WTC11 (cell line): ENCODE measurements around the gene JOSD2. TPM values are rescaled to one million over a fixed set of nuclear protein-coding genes. Genes with fewer than 3 reads are reported as not detected.
A peak's percentile ranks its signal among the peaks of the same experiment; 100 is the strongest.
"Not testable (repeated sequence)": the region's sequence is repeated elsewhere in the genome, so short reads cannot be mapped to it uniquely, and the experiment has no call there.

Experiments
- ATAC-seq: fragments of 200-7000 bp; cut with Tn5 transposase; 2 replicates; pipeline ENCODE4 v1.10.0; 2021; ENCODE audit warnings: mild to moderate bottlenecking, moderate library complexity
- CTCF ChIA-PET: fragments of 300-600 bp; sonication (Branson Sonifier 250); formaldehyde crosslinking; loops from one replicate; lab custom pipeline; 2021; ENCODE audit warnings: antibody characterized with exemption; lab: Charles Lee
- POLR2A ChIA-PET: fragments of 350-600 bp; sonication (Branson Sonifier 250); formaldehyde crosslinking; loops from one replicate; lab custom pipeline; 2021; ENCODE audit warnings: antibody characterized with exemption; lab: Charles Lee
- DNase-seq: peaks from one replicate; pipeline ENCODE4 v3.0.0; 2021; ENCODE audit warnings: low spot score
- H3K27ac Mint-ChIP-seq: 2 replicates; pipeline ENCODE4 v1.8.0; 2021; ENCODE audit warnings: mixed read lengths
- H3K27me3 Mint-ChIP-seq: 2 replicates; pipeline ENCODE4 v1.8.0; 2021; ENCODE audit warnings: low read depth, mild to moderate bottlenecking, moderate library complexity, mixed read lengths
- H3K36me3 Mint-ChIP-seq: 2 replicates; pipeline ENCODE4 v1.8.0; 2021; ENCODE audit warnings: mixed read lengths
- H3K4me1 Mint-ChIP-seq: 2 replicates; pipeline ENCODE4 v1.8.0; 2022; ENCODE audit warnings: mixed read lengths
- H3K4me3 Mint-ChIP-seq: 2 replicates; pipeline ENCODE4 v1.8.0; 2021; ENCODE audit warnings: mild to moderate bottlenecking, moderate library complexity, mixed read lengths
- H3K9me3 Mint-ChIP-seq: 2 replicates; pipeline ENCODE4 v1.8.0; 2021; ENCODE audit warnings: mixed read lengths
- ATF1 ChIP-seq: sonication (generic); formaldehyde crosslinking; IDR thresholded peaks from 2 replicates; pipeline ENCODE4 v1.8.1; 2023; ENCODE audit warnings: mild to moderate bottlenecking, moderate library complexity, missing genetic modification reagents
- CREM ChIP-seq: sonication (generic); formaldehyde crosslinking; IDR thresholded peaks from 2 replicates; pipeline ENCODE4 v1.8.1; 2022; ENCODE audit warnings: mild to moderate bottlenecking, missing genetic modification reagents, moderate library complexity
- ELF4 ChIP-seq: sonication (generic); formaldehyde crosslinking; IDR thresholded peaks from 2 replicates; pipeline ENCODE4 v1.8.1; 2022; ENCODE audit warnings: low read depth, mild to moderate bottlenecking, moderate library complexity, missing genetic modification reagents
- ETV6 ChIP-seq: sonication (generic); formaldehyde crosslinking; IDR thresholded peaks from 2 replicates; pipeline ENCODE4 v1.8.1; 2022; ENCODE audit warnings: mild to moderate bottlenecking, missing genetic modification reagents
- FOXK1 ChIP-seq: sonication (generic); formaldehyde crosslinking; IDR thresholded peaks from 2 replicates; pipeline ENCODE4 v1.8.0; 2022; ENCODE audit warnings: mild to moderate bottlenecking, moderate library complexity, missing genetic modification reagents
- GTF2I ChIP-seq: fragments of 250-450 bp; sonication (Bioruptor Pico); conservative IDR thresholded peaks from 2 replicates; pipeline ENCODE4 v1.4.0; 2021; ENCODE audit warnings: mild to moderate bottlenecking
- HMGA2 ChIP-seq: fragments of 250-450 bp; sonication (Bioruptor Pico); IDR thresholded peaks from 2 replicates; pipeline ENCODE4 v1.4.0; 2021; ENCODE audit warnings: mild to moderate bottlenecking, moderate library complexity
- KAT7 ChIP-seq: sonication (generic); formaldehyde crosslinking; IDR thresholded peaks from 2 replicates; pipeline ENCODE4 v1.8.1; 2023; ENCODE audit warnings: missing genetic modification reagents, mild to moderate bottlenecking, borderline replicate concordance
- MYBL2 ChIP-seq: sonication (generic); formaldehyde crosslinking; IDR thresholded peaks from 2 replicates; pipeline ENCODE4 v1.8.1; 2023; ENCODE audit warnings: mild to moderate bottlenecking, moderate library complexity, missing genetic modification reagents
- NFE2L1 ChIP-seq: sonication (generic); formaldehyde crosslinking; IDR thresholded peaks from 2 replicates; pipeline ENCODE4 v1.8.1; 2023; ENCODE audit warnings: missing genetic modification reagents
- PRRX2 ChIP-seq: fragments of 250-450 bp; sonication (Bioruptor Pico); IDR thresholded peaks from 2 replicates; pipeline ENCODE4 v1.8.0; 2021; ENCODE audit warnings: mild to moderate bottlenecking
- TEAD4 ChIP-seq: sonication (generic); formaldehyde crosslinking; IDR thresholded peaks from 2 replicates; pipeline ENCODE4 v1.8.0; 2022; ENCODE audit warnings: mild to moderate bottlenecking, missing genetic modification reagents
- total RNA-seq: library from RNA; stranded (reverse); gene quantifications from 3 replicates; pipeline ENCODE4 v1.2.3, GENCODE V29; 2021
- TF ChIP-seq, protein P1 (sequence below): sonication (generic); formaldehyde crosslinking; IDR thresholded peaks from 2 replicates; pipeline ENCODE4 v1.8.1; 2023; ENCODE audit warnings: mild to moderate bottlenecking, missing genetic modification reagents, borderline replicate concordance
- TF ChIP-seq, protein P2 (sequence below): fragments of 250-450 bp; sonication (Bioruptor Pico); IDR thresholded peaks from 2 replicates; pipeline ENCODE4 v2.1.2; 2022; ENCODE audit warnings: mild to moderate bottlenecking, moderate library complexity
- TF ChIP-seq, protein P3 (sequence below): sonication (generic); formaldehyde crosslinking; IDR thresholded peaks from 2 replicates; pipeline ENCODE4 v1.8.0; 2022; ENCODE audit warnings: missing genetic modification reagents

JOSD2 gene
- total RNA-seq, 1 experiment from 2014 or later, result 4.0 TPM

DNA sequence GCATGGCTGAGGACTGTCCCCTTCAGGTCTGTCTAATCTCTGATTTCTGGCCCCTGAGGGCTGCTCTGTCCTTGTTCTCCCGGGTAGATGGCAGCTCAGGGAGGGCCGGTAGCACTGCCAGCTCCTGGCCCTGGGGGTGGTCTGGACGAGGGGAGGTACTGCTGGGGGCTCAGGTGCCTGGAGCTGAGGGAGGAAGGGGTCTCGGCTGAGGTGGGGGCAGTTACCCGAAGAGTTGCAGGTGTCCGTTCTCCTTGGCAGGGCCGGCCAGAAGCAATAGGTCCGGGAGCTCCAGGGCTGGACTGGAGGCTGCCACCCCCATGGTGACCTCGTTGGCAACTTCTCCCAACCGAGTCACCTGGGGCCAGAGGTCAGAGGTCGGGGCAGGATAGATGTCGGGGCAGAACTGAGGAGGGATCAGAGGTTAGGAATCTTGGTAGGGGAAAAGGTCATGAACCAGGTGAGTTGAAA is 35.9 kb downstream of the JOSD2 start:
- peak overlapping the region; percentile 98 for H3K4me3 Mint-ChIP-seq

DNA sequence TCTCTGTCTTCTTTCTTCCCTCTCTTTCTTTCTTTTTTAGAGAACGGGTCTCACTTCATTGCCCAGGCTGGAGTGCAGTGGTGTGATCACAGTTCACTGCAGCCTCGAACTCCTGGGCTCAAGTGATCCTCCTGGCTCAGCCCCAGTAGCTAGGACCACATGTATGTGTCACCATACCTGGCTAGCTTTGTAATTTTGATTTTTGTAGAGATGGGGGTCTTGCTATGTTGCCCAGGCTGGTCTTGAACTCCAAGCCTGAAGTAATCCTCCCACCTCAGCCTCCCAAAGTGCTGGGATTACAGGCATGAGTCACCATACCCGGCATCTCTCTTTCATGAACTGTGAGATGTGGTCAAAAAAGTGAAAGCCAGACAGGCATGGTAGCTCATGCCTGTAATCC is 37.7 kb downstream of the JOSD2 start:
- ChIA-PET CTCF (interaction anchor here (1.2 to 2.3 kb wide), 3 partner anchors 8 to 83 kb away, joined by 3 to 13 read pairs (median 3); no protein-coding TSS in a partner anchor), POLR2A (interaction anchor here (0.6 kb wide), 1 partner anchor 545 kb away, joined by 3 read pairs; no protein-coding TSS in a partner anchor)
- H3K27me3 Mint-ChIP-seq, H3K27ac Mint-ChIP-seq, DNase-seq, ATAC-seq, H3K4me3 Mint-ChIP-seq, H3K4me1 Mint-ChIP-seq: not testable (repeated sequence)
- H3K9me3 Mint-ChIP-seq, result peaks cover 14% of the 10 kb centered on the region
- peaks cover 15% of the 10 kb centered on the region for H3K36me3 Mint-ChIP-seq

More for the DNA sequence above, 35.9 kb downstream of the JOSD2 start:
- DNase-seq, result no peak
- Mint-ChIP-seq H3K9me3 (peaks cover 14% of the 10 kb centered on the region), H3K36me3 (peaks cover 23% of the 10 kb centered on the region), H3K27ac (peak overlapping the region; percentile 61), H3K4me1 (peaks cover 9% of the 10 kb centered on the region), H3K27me3 (no peaks in the 10 kb centered on the region; the same call in none of the 2 replicates)
- no peak for TF ChIP-seq FOXK1
- no peak for TF ChIP-seq ATF1 (CRISPR knock-in tag)
- no peak for TF ChIP-seq TEAD4 (CRISPR knock-in tag)
- ChIA-PET POLR2A (no interaction called here), CTCF (interaction anchor here (2.3 to 2.6 kb wide), 2 partner anchors 10 to 12 kb away, joined by 8 to 13 read pairs; no protein-coding TSS in a partner anchor)
- ATAC-seq, result no peak

DNA sequence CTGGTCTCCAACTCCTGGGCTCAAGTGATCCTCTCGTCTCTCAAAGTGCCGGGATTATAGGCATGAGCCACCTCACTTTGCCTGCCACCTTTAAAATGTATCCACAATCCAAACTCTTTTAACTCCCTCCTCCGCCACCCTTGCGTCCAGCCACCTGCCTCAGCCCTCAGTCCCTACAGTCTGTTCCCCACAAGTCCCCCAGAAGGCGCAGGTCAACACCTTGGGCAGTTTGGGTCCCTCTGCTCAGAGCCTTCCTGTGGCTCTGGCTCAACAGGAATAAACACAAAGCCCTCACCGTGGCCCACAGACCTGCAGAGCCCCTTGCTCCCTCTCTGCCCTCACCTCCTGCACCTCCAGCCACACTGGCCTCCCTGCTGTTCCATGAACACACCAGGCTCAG is 42.2 kb downstream of the JOSD2 start:
- TF ChIP-seq ETV6 (CRISPR knock-in tag) (no peak), GTF2I (no peak), ATF1 (CRISPR knock-in tag) (no peak), NFE2L1 (CRISPR knock-in tag) (no peak), ELF4 (CRISPR knock-in tag) (no peak), HMGA2 (CRISPR knock-in tag) (no peak), KAT7 (CRISPR knock-in tag) (no peak), PRRX2 (CRISPR knock-in tag) (no peak), MYBL2 (no peak), CREM (CRISPR knock-in tag) (no peak)
- TF ChIP-seq, protein P1, sequence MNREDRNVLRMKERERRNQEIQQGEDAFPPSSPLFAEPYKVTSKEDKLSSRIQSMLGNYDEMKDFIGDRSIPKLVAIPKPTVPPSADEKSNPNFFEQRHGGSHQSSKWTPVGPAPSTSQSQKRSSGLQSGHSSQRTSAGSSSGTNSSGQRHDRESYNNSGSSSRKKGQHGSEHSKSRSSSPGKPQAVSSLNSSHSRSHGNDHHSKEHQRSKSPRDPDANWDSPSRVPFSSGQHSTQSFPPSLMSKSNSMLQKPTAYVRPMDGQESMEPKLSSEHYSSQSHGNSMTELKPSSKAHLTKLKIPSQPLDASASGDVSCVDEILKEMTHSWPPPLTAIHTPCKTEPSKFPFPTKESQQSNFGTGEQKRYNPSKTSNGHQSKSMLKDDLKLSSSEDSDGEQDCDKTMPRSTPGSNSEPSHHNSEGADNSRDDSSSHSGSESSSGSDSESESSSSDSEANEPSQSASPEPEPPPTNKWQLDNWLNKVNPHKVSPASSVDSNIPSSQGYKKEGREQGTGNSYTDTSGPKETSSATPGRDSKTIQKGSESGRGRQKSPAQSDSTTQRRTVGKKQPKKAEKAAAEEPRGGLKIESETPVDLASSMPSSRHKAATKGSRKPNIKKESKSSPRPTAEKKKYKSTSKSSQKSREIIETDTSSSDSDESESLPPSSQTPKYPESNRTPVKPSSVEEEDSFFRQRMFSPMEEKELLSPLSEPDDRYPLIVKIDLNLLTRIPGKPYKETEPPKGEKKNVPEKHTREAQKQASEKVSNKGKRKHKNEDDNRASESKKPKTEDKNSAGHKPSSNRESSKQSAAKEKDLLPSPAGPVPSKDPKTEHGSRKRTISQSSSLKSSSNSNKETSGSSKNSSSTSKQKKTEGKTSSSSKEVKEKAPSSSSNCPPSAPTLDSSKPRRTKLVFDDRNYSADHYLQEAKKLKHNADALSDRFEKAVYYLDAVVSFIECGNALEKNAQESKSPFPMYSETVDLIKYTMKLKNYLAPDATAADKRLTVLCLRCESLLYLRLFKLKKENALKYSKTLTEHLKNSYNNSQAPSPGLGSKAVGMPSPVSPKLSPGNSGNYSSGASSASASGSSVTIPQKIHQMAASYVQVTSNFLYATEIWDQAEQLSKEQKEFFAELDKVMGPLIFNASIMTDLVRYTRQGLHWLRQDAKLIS (CRISPR knock-in tag), result no peak
- TF ChIP-seq, protein P2, sequence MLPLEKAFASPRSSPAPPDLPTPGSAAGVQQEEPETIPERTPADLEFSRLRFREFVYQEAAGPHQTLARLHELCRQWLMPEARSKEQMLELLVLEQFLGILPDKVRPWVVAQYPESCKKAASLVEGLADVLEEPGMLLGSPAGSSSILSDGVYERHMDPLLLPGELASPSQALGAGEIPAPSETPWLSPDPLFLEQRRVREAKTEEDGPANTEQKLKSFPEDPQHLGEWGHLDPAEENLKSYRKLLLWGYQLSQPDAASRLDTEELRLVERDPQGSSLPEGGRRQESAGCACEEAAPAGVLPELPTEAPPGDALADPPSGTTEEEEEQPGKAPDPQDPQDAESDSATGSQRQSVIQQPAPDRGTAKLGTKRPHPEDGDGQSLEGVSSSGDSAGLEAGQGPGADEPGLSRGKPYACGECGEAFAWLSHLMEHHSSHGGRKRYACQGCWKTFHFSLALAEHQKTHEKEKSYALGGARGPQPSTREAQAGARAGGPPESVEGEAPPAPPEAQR (CRISPR knock-in tag), result no peak
- TF ChIP-seq, protein P3, sequence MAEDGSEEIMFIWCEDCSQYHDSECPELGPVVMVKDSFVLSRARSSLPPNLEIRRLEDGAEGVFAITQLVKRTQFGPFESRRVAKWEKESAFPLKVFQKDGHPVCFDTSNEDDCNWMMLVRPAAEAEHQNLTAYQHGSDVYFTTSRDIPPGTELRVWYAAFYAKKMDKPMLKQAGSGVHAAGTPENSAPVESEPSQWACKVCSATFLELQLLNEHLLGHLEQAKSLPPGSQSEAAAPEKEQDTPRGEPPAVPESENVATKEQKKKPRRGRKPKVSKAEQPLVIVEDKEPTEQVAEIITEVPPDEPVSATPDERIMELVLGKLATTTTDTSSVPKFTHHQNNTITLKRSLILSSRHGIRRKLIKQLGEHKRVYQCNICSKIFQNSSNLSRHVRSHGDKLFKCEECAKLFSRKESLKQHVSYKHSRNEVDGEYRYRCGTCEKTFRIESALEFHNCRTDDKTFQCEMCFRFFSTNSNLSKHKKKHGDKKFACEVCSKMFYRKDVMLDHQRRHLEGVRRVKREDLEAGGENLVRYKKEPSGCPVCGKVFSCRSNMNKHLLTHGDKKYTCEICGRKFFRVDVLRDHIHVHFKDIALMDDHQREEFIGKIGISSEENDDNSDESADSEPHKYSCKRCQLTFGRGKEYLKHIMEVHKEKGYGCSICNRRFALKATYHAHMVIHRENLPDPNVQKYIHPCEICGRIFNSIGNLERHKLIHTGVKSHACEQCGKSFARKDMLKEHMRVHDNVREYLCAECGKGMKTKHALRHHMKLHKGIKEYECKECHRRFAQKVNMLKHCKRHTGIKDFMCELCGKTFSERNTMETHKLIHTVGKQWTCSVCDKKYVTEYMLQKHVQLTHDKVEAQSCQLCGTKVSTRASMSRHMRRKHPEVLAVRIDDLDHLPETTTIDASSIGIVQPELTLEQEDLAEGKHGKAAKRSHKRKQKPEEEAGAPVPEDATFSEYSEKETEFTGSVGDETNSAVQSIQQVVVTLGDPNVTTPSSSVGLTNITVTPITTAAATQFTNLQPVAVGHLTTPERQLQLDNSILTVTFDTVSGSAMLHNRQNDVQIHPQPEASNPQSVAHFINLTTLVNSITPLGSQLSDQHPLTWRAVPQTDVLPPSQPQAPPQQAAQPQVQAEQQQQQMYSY (CRISPR knock-in tag), result no peak
- CTCF ChIA-PET, result interaction anchor here (0.6 kb wide), 1 partner anchor 392 kb away, joined by 4 read pairs; no protein-coding TSS in a partner anchor
- DNase-seq, result no peak
- no peak overlapping the region for H3K4me3 Mint-ChIP-seq
- peaks cover 4% of the 10 kb centered on the region for H3K27me3 Mint-ChIP-seq
- H3K4me1 Mint-ChIP-seq, result peaks cover 7% of the 10 kb centered on the region
- H3K9me3 Mint-ChIP-seq, result peaks cover 7% of the 10 kb centered on the region
- POLR2A ChIA-PET, result no interaction called here
- H3K36me3 Mint-ChIP-seq, result no peaks in the 10 kb centered on the region
- ATAC-seq, result no peak
- no peak overlapping the region for H3K27ac Mint-ChIP-seq
